HG02973 (cell line): ENCODE data around the gene KCNJ12.
"Not testable (repeated sequence)": the region's sequence is repeated elsewhere in the genome, so short reads cannot be mapped to it uniquely, and the experiment has no call there.

ENCODE experiments used
- ATAC-seq: cut with Tn5 transposase; IDR thresholded peaks from one replicate; pipeline ENCODE4 v1.9.1; 2021; ENCODE audit warnings: moderate library complexity; ENCODE audit not compliant: unreplicated experiment

KCNJ12 gene

GRCh38 chr17:21436883-21437836 lies 61.0 kb downstream of the KCNJ12 start:
- ATAC-seq, result not testable (repeated sequence)

- not testable (repeated sequence) for ATAC-seq
Observed at GRCh38 chr17:21438316-21439014, 62.3 kb downstream of the KCNJ12 start.

- not testable (repeated sequence) for ATAC-seq
Observed at GRCh38 chr17:21439015-21439336, 62.8 kb downstream of the KCNJ12 start.

GRCh38 chr17:21445091-21445650 lies 69.0 kb downstream of the KCNJ12 start:
- no peak for ATAC-seq

GRCh38 chr17:21447552-21447951 lies 71.4 kb downstream of the KCNJ12 start:
- not testable (repeated sequence) for ATAC-seq

- ATAC-seq, result not testable (repeated sequence)
Observed at GRCh38 chr17:21449891-21450290, 73.7 kb downstream of the KCNJ12 start.

- no peak for ATAC-seq
Observed at GRCh38 chr17:21451975-21452374, 75.8 kb downstream of the KCNJ12 start.

GRCh38 chr17:21452377-21453143 lies 76.4 kb downstream of the KCNJ12 start:
- ATAC-seq, result no peak

GRCh38 chr17:21453144-21453898 lies 77.2 kb downstream of the KCNJ12 start:
- no peak for ATAC-seq

- ATAC-seq, result not testable (repeated sequence)
Observed at GRCh38 chr17:21454006-21454405, 77.8 kb downstream of the KCNJ12 start.

- ATAC-seq, result no peak
Observed at GRCh38 chr17:21454441-21454840, 78.3 kb downstream of the KCNJ12 start.

- no peak for ATAC-seq
Observed at GRCh38 chr17:21455761-21456160, 79.6 kb downstream of the KCNJ12 start.

GRCh38 chr17:21456449-21456848 lies 80.3 kb downstream of the KCNJ12 start:
- not testable (repeated sequence) for ATAC-seq

GRCh38 chr17:21457051-21458026 lies 81.2 kb downstream of the KCNJ12 start:
- ATAC-seq, result peak; percentile 90

GRCh38 chr17:21458054-21458453 lies 81.9 kb downstream of the KCNJ12 start:
- ATAC-seq, result no peak

GRCh38 chr17:21459536-21459935 lies 83.4 kb downstream of the KCNJ12 start:
- no peak for ATAC-seq

GRCh38 chr17:21460358-21460757 lies 84.2 kb downstream of the KCNJ12 start:
- ATAC-seq, result no peak

- ATAC-seq, result no peak
Observed at GRCh38 chr17:21462237-21462636, 86.1 kb downstream of the KCNJ12 start.

GRCh38 chr17:21463204-21463661 lies 87.1 kb downstream of the KCNJ12 start:
- ATAC-seq, result no peak
